Measurements from ENCODE around the gene STAC2. TPM values are rescaled to one million over a fixed set of nuclear protein-coding genes. Genes with fewer than 3 reads are reported as not detected.

The STAC2 gene
- total RNA-seq, 1 experiment from 2014 or later = 0.17 TPM

DNA sequence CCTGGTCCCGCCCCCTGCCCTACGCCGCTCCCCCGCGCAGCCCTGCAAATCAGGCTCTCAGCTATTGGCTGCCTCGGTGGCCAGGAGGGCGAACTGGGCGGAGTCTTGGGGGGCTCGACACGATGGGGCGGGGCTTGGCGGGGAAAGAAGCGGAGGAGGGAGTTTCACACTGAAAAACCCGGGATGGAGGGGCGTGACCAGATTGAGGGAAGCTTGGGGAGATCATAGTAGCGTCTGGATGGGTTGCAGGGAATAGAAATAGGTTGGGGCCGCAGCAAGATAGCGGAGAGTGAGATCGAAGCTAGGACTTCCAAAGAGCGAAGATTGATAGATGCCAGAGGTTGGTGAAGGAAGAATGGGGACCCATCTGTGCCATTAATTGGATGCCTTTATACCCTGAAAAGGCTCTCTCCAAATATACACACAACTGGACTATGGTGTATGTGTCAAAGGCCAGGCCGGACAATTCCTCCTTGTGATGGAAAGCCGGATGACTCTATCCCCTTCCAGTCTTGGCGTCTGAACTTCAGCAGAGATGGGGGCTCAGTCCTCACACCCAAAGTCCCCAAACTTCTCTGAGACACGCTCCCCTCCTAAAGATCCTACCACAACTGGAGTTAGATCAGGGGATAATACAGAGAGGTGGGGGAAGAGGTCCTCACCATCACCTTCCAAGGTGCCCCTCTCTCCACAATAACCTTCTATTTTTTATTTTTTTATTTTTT lies 376 bp upstream of the STAC2 start:
- no peak overlapping the region for H3K4me2 ChIP-seq
- peak in 1 of 2 experiments; percentile 40 for DNase-seq
- TF ChIP-seq EZH2 (IDR thresholded peaks at IDR 0.05; ENCODE audit: low read depth) = no peak
- TF ChIP-seq, protein P1, sequence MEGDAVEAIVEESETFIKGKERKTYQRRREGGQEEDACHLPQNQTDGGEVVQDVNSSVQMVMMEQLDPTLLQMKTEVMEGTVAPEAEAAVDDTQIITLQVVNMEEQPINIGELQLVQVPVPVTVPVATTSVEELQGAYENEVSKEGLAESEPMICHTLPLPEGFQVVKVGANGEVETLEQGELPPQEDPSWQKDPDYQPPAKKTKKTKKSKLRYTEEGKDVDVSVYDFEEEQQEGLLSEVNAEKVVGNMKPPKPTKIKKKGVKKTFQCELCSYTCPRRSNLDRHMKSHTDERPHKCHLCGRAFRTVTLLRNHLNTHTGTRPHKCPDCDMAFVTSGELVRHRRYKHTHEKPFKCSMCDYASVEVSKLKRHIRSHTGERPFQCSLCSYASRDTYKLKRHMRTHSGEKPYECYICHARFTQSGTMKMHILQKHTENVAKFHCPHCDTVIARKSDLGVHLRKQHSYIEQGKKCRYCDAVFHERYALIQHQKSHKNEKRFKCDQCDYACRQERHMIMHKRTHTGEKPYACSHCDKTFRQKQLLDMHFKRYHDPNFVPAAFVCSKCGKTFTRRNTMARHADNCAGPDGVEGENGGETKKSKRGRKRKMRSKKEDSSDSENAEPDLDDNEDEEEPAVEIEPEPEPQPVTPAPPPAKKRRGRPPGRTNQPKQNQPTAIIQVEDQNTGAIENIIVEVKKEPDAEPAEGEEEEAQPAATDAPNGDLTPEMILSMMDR (conservative IDR thresholded peaks at IDR 0.05) = no peak

DNA sequence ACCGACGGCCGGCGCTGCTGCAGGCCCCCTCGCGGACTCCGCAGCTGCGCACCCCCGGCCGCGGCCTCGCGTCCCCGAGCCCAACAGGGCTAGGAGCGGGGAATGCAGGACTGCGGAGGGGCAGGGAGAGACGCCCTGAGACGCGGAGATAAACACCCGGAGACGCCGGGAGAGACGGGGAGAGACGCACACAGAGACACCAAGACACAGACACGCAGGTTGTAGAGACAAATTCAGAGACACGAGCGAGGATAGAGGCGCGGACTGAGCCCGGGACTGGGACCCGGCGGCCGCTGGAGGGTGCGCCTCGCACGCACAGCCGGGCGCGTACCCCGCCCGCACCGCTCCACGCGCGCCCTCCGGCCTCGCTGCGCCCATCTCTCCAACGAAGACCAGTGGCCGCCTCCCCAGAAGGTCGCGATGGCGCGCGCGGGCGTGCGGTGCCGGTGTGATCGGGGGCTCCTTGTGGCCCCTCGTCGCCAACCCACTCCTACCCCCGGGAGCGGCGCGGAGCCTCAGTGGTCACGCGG lies 902 bp downstream of the STAC2 start:
- Histone ChIP-seq H3K79me2 (ENCODE audit: low read depth) (no peaks in the 10 kb centered on the region), H3K9me2 (ENCODE audit: insufficient read depth) (no peaks in the 10 kb centered on the region), H3K27me3 (ENCODE audit: insufficient read depth, low read depth) (no peaks in the 10 kb centered on the region), H4K20me1 (ENCODE audit: insufficient read depth) (no peaks in the 10 kb centered on the region), H3K4me1 (replicated peaks; ENCODE audit: insufficient read depth) (peaks cover 10% of the 10 kb centered on the region; the same call in 1 of the 2 replicates), H3K4me3 (no peak overlapping the region), H2AFZ (no peak overlapping the region), H3K4me2 (no peak overlapping the region), H3F3A (ENCODE audit: insufficient read depth, low read depth) (peaks cover 4% of the 10 kb centered on the region; the same call in 1 of the 2 replicates), H3K9me3 (ENCODE audit: insufficient read depth, low read depth) (no peaks in the 10 kb centered on the region), H3K36me3 (ENCODE audit: low read depth) (no peaks in the 10 kb centered on the region), H3K27ac (no peak overlapping the region)
- POLR2A ChIA-PET (ENCODE audit: unreplicated experiment) = no interaction called here
- intact Hi-C loops (cut with micrococcal nuclease; ENCODE audit: unreplicated experiment) = no loop called here
- DNase-seq = no peak
- BruUV-seq (replicated peaks) = no TSS peak
- no peak for TF ChIP-seq EZH2 (IDR thresholded peaks at IDR 0.05; ENCODE audit: low read depth)
- TF ChIP-seq, protein P1 (conservative IDR thresholded peaks at IDR 0.05) = no peak
- CTCF ChIA-PET = no interaction called here

More for the DNA sequence above, 376 bp upstream of the STAC2 start:
- Histone ChIP-seq H3K9me2 (ENCODE audit: insufficient read depth) (no peaks in the 10 kb centered on the region), H2AFZ (no peak overlapping the region), H3K27ac (no peak overlapping the region), H3K27me3 (ENCODE audit: insufficient read depth, low read depth) (no peaks in the 10 kb centered on the region), H4K20me1 (ENCODE audit: insufficient read depth) (no peaks in the 10 kb centered on the region), H3K79me2 (ENCODE audit: low read depth) (no peaks in the 10 kb centered on the region), H3K9me3 (ENCODE audit: insufficient read depth, low read depth) (no peaks in the 10 kb centered on the region), H3K36me3 (ENCODE audit: low read depth) (no peaks in the 10 kb centered on the region), H3K4me1 (replicated peaks; ENCODE audit: insufficient read depth) (peaks cover 10% of the 10 kb centered on the region; the same call in 1 of the 2 replicates), H3K4me3 (no peak overlapping the region), H3F3A (ENCODE audit: insufficient read depth, low read depth) (peaks cover 4% of the 10 kb centered on the region; the same call in 1 of the 2 replicates)
- intact Hi-C loops (cut with micrococcal nuclease; ENCODE audit: unreplicated experiment) = no loop called here
- ChIA-PET CTCF (interaction anchor here (0.6 kb wide), 1 partner anchor 16 kb away, joined by 5 read pairs; no protein-coding TSS in a partner anchor), POLR2A (ENCODE audit: unreplicated experiment) (interaction anchor here (0.6 kb wide), 2 partner anchors 64 to 355 kb away, joined by 6 to 25 read pairs; no protein-coding TSS in a partner anchor)
- BruUV-seq (replicated peaks) = no TSS peak

DNA sequence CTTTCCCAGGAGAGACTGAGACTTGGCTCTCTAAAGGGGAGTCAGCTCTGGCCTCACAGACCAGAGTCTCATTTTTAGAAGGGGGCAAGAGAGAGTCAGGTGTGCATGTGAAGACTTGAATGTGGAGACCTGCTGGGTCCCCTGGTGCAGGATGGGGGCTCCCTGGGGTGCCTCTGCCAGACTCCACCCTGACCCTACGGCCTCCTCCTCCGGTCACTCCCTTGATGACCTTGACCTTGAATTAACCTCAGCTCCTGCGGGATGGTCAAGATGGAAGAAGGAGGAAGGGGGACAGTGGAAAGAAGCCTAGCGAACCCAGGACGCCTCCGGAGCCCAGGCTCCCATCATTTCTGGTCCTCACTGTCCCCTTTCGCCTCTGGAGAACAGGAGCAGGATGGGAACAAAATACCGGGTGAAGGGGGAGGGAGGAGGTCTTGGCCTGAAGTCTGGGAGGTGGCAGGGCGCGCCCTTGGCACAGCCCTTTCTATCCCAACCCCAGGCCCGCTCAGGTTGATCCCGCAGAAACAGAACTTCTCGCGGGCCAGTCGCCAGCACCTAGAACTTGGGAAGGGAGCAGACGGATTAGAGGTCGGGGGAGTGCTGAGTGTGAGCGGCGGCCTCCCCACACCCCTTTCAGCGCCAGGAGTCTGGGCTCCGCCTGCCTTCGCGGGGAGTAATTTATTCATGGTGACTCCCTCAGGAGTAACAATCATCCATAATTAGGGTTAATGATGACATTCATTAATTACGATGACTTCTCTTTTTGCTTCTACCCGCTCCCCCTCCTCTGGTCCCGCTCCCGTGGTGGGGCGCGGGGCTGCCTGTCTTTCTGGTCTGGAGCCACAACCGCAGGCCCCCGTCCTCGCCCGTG lies 1.6 kb downstream of the STAC2 start:
- no peak overlapping the region for H3K27ac ChIP-seq
- no peak overlapping the region for H2AFZ ChIP-seq
- ChIA-PET POLR2A (ENCODE audit: unreplicated experiment) (no interaction called here), CTCF (no interaction called here)
- DNase-seq = no peak
- no peaks in the 10 kb centered on the region for H3K36me3 ChIP-seq (ENCODE audit: low read depth)
- no peak for TF ChIP-seq EZH2 (IDR thresholded peaks at IDR 0.05; ENCODE audit: low read depth)
- TF ChIP-seq, protein P1 (conservative IDR thresholded peaks at IDR 0.05) = no peak
- H3K9me2 ChIP-seq (ENCODE audit: insufficient read depth) = no peaks in the 10 kb centered on the region
- H3K9me3 ChIP-seq (ENCODE audit: insufficient read depth, low read depth) = no peaks in the 10 kb centered on the region
- intact Hi-C loops (cut with micrococcal nuclease; ENCODE audit: unreplicated experiment) = no loop called here
- H3K4me2 ChIP-seq = no peak overlapping the region
- BruUV-seq (replicated peaks) = no TSS peak
- peaks cover 3% of the 10 kb centered on the region; the same call in 1 of the 2 replicates for H3K4me1 ChIP-seq (replicated peaks; ENCODE audit: insufficient read depth)
- no peaks in the 10 kb centered on the region for H3K27me3 ChIP-seq (ENCODE audit: insufficient read depth, low read depth)
- H3K4me3 ChIP-seq = no peak overlapping the region
- peaks cover 4% of the 10 kb centered on the region; the same call in 1 of the 2 replicates for H3F3A ChIP-seq (ENCODE audit: insufficient read depth, low read depth)
- no peaks in the 10 kb centered on the region for H3K79me2 ChIP-seq (ENCODE audit: low read depth)
- H4K20me1 ChIP-seq (ENCODE audit: insufficient read depth) = no peaks in the 10 kb centered on the region

Measured in PC-9 (cell line).